K562 (cell line): ENCODE results near the gene SLC38A1. TPM values are rescaled to one million over a fixed set of nuclear protein-coding genes. Genes with fewer than 3 reads are reported as not detected.

Experiments
- ATAC-seq: fragments of 200-7000 bp; cut with Tn5 transposase; 3 replicates; pipeline ENCODE4 v1.9.1; 2020; ENCODE audit warnings: moderate library complexity
- BruUV-seq: library from RNA; stranded (reverse); fragments of 400-500 nt; replicated peaks from 2 replicates; lab custom pipeline; 2021; lab: Mats Ljungman, UMichigan
- CTCF ChIA-PET: fragments of 300-600 bp; formaldehyde crosslinking; extraction: SDS; loops from one replicate; lab custom pipeline; 2021; ENCODE audit warnings: low intra/inter-chr PET ratio; lab: Yijun Ruan, JAX
- POLR2A ChIA-PET: fragments of 300-600, 350-650 bp; sonication (Branson Sonifier 250); formaldehyde crosslinking; extraction: SDS; loops from one replicate; lab custom pipeline; 2021; ENCODE audit warnings: antibody characterized with exemption, inconsistent platforms; lab: Yijun Ruan, JAX
- DNase-seq, 4 experiments: peaks; one replicate each; pipeline versions ENCODE4 v3.0.0 to v3.0.0-alpha.2; 2011 to 2018; ENCODE audit warnings: low spot score in 3 of 4, mixed read lengths in 3 of 4; ENCODE audit errors: extremely low read depth in 1 of 4
- FAIRE-seq: peaks from 2 replicates; lab custom pipeline; 2011; peaks lifted over from hg19 to GRCh38; lab: Jason Lieb, UNC
- H2AFZ ChIP-seq: 2 replicates; pipeline ENCODE4 v1.6.0; 2011; ENCODE audit warnings: low read depth, low read length, control low read depth, inconsistent platforms
- H3K27ac ChIP-seq: fragments of 200-600 bp; 3 replicates; pipeline ENCODE4 v1.8.0; 2011; ENCODE audit warnings: low read depth, mild to moderate bottlenecking, control low read depth, inconsistent platforms, low read length, moderate library complexity, mixed read lengths; ENCODE audit errors: extremely low read depth
- H3K27me3 ChIP-seq, 2 experiments: fragments of 300-600 bp in 1 of 2; 2 replicates in 1 of 2; 3 replicates in 1 of 2; pipeline versions ENCODE4 v1.6.0 to v1.8.0; 2011; ENCODE audit warnings: inconsistent platforms in 2 of 2, low read length in 2 of 2, mild to moderate bottlenecking in 1 of 2, mixed read lengths in 1 of 2, moderate library complexity in 1 of 2; ENCODE audit not compliant: control insufficient read depth in 2 of 2, insufficient read depth in 2 of 2
- H3K36me3 ChIP-seq: fragments of 300-600 bp; 3 replicates; pipeline ENCODE4 v1.8.0; 2011; ENCODE audit warnings: mild to moderate bottlenecking, low read length, inconsistent platforms; ENCODE audit not compliant: control insufficient read depth, insufficient read depth
- H3K4me1 ChIP-seq, 2 experiments: fragments of 200-600 bp in 1 of 2; replicated peaks in 1 of 2; 2 replicates in 1 of 2; 3 replicates in 1 of 2; pipeline versions ENCODE4 v1.5.1 to v1.8.0; 2011; ENCODE audit warnings: inconsistent platforms in 2 of 2, low read length in 2 of 2, mild to moderate bottlenecking in 1 of 2, mixed read lengths in 1 of 2, moderate library complexity in 1 of 2; ENCODE audit not compliant: control insufficient read depth in 2 of 2, insufficient read depth in 2 of 2
- H3K4me2 ChIP-seq: 2 replicates; pipeline ENCODE4 v1.6.1; 2011; ENCODE audit warnings: low read length, control low read depth, inconsistent platforms, mixed read lengths; ENCODE audit not compliant: insufficient read depth
- H3K4me3 ChIP-seq: fragments of 200-600 bp; sonication (generic), shearing (Covaris generic); 2 replicates; pipeline ENCODE4 v1.5.1; 2016; ENCODE audit warnings: control low read depth, inconsistent platforms
- H3K79me2 ChIP-seq: fragments of 200-600 bp; 3 replicates; pipeline ENCODE4 v1.8.0; 2011; ENCODE audit warnings: low read length, inconsistent platforms; ENCODE audit not compliant: control insufficient read depth, insufficient read depth
- H3K9ac ChIP-seq, 2 experiments: 2 replicates each; pipeline versions ENCODE4 v1.6.0 to v1.6.1; 2011; ENCODE audit warnings: low read depth in 2 of 2, low read length in 2 of 2, control low read depth in 1 of 2, inconsistent platforms in 1 of 2, mild to moderate bottlenecking in 1 of 2, mixed read lengths in 1 of 2; ENCODE audit not compliant: insufficient read depth in 1 of 2
- H3K9me1 ChIP-seq: one replicate; pipeline ENCODE4 v1.6.0; 2011; ENCODE audit warnings: inconsistent platforms, mild to moderate bottlenecking, low read length, moderate library complexity; ENCODE audit not compliant: control insufficient read depth, insufficient read depth
- H3K9me3 ChIP-seq: replicated peaks from 2 replicates; pipeline ENCODE4 v1.5.1; 2011; ENCODE audit warnings: low read depth, low read length, inconsistent platforms; ENCODE audit not compliant: control insufficient read depth, insufficient read depth
- H4K20me1 ChIP-seq: replicated peaks from 2 replicates; pipeline ENCODE4 v1.6.1; 2011; ENCODE audit warnings: low read length, inconsistent platforms, mixed read lengths; ENCODE audit not compliant: control insufficient read depth, insufficient read depth
- BCOR ChIP-seq: fragments of 450-650 bp; IDR thresholded peaks from 2 replicates; pipeline ENCODE4 v1.6.1; 2016
- CBFA2T3 ChIP-seq: fragments of 450-650 bp; IDR thresholded peaks from 2 replicates; pipeline ENCODE4 v1.6.1; 2017
- FIP1L1 ChIP-seq: fragments of 200-400 bp; formaldehyde crosslinking; IDR thresholded peaks from 2 replicates; pipeline ENCODE4 v1.6.1; 2018; ENCODE audit warnings: mild to moderate bottlenecking, low read depth, low read length; ENCODE audit not compliant: poor library complexity, severe bottlenecking
- GATAD2A ChIP-seq: fragments of 450-650 bp; IDR thresholded peaks from 2 replicates; pipeline ENCODE4 v1.6.1; 2017
- HMGN3 ChIP-seq: IDR thresholded peaks from 2 replicates; pipeline ENCODE4 v1.6.1; 2011; ENCODE audit warnings: borderline replicate concordance, low read depth, mild to moderate bottlenecking, mixed read lengths, low read length; ENCODE audit not compliant: insufficient read length; ENCODE audit errors: extremely low read depth
- PHF21A ChIP-seq: fragments of 450-650 bp; IDR thresholded peaks from 2 replicates; pipeline ENCODE4 v1.6.1; 2017; ENCODE audit warnings: low read depth, borderline replicate concordance
- ZBTB1 ChIP-seq: sonication (generic); formaldehyde crosslinking; IDR thresholded peaks from 2 replicates; pipeline ENCODE4 v1.8.1; 2023; ENCODE audit warnings: missing genetic modification reagents, low read depth, mild to moderate bottlenecking, borderline replicate concordance
- ZNF121 ChIP-seq: sonication (generic); formaldehyde crosslinking; conservative IDR thresholded peaks from 2 replicates; pipeline ENCODE4 v1.8.0; 2022; ENCODE audit warnings: missing genetic modification reagents
- ZNF764 ChIP-seq: fragments of 250-450 bp; sonication (Bioruptor Pico); IDR thresholded peaks from 2 replicates; pipeline ENCODE4 v1.4.0; 2020; ENCODE audit warnings: low read depth, mild to moderate bottlenecking, moderate library complexity
- ZSCAN29 ChIP-seq: fragments of 450-650 bp; IDR thresholded peaks from 2 replicates; pipeline ENCODE4 v1.6.1; 2017
- in situ Hi-C: fragments of 300-500 bp; cut with MboI; formaldehyde crosslinking; loops from 4 replicates; pipeline ENCODE4 v1.15.0; 2018; ENCODE audit warnings: inconsistent platforms, mixed read lengths
- intact Hi-C: fragments of 100-400 bp; cut with micrococcal nuclease; formaldehyde crosslinking; loops from 2 replicates; pipeline ENCODE4 v1.14.2; 2022
- polyA plus RNA-seq, 8 experiments: library from polyadenylated mRNA; depleted of rRNA in 4 of 8; stranded (reverse) in 5 of 8; unstranded in 3 of 8; fragments of >200 nt; fragmentation: Nextera tagmentation in 2 of 8; fragmentation: Illumina TruSeq in 1 of 8; extraction: Ambion mirVana in 2 of 8; extraction: Trizol in 1 of 8; gene quantifications; 2 replicates each; pipeline versions ENCODE4 v1.2.1 to v1.2.3, GENCODE V29; 2011 to 2014; ENCODE audit warnings: inconsistent platforms in 1 of 8, missing spikeins in 1 of 8
- total RNA-seq, 7 experiments: library from RNA; depleted of rRNA in 6 of 7; stranded (reverse); fragments of >200 nt in 6 of 7; fragmentation: Illumina TruSeq in 2 of 7; extraction: Trizol in 2 of 7; gene quantifications; 2 replicates each; pipeline versions ENCODE4 v1.2.1 to v1.2.3, GENCODE V29; 2011 to 2021; ENCODE audit warnings: low replicate concordance in 1 of 7
- TF ChIP-seq, protein P1 (sequence below): sonication (generic); formaldehyde crosslinking; IDR thresholded peaks from 2 replicates; pipeline ENCODE4 v1.9.0; 2022; ENCODE audit warnings: mild to moderate bottlenecking, missing genetic modification reagents

The SLC38A1 gene
- total and polyA plus RNA-seq, 9 of the 15 experiments (the other 6 are each of a cell fraction or from before 2014, with no cell fraction given) = 51.9 to 112 (median 75.0) TPM

DNA sequence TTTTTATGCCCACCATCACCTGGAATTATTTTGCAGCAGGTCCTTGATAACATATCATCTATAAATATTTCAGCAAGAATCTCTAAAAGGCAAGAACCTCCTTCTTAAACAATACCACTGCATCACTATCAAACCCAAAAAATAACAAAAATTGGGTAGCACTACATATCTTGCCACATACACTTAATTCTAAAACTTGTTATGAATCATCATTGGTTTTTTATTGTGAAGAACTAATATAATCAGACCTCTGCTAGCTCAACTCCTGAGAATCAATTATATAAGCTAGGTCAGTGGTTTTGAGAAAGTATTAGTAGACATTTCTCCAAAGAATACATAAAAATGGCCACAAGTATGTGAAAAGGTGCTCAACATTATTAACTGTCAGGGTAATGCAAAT lies 23.8 kb downstream of the SLC38A1 start:
- ATAC-seq (no peak), FAIRE-seq (no peak), DNase-seq (no peak)
- no peaks in the 10 kb centered on the region for H3K4me1 ChIP-seq
- no TSS peak for BruUV-seq
- H3K4me2 ChIP-seq = no peak overlapping the region
- H4K20me1 ChIP-seq = no peaks in the 10 kb centered on the region
- intact Hi-C loops (no loop called here), in situ Hi-C loops (no loop called here)
- no peak overlapping the region for H3K27ac ChIP-seq
- H3K4me3 ChIP-seq = no peak overlapping the region
- TF ChIP-seq FIP1L1 = no peak
- no peak for TF ChIP-seq ZNF764 (CRISPR knock-in tag)
- TF ChIP-seq, protein P1, sequence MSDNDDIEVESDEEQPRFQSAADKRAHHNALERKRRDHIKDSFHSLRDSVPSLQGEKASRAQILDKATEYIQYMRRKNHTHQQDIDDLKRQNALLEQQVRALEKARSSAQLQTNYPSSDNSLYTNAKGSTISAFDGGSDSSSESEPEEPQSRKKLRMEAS = no peak
- TF ChIP-seq CBFA2T3 = no peak
- TF ChIP-seq ZBTB1 (CRISPR knock-in tag) = no peak
- TF ChIP-seq PHF21A = no peak
- TF ChIP-seq ZNF121 = no peak
- no peak for TF ChIP-seq BCOR
- TF ChIP-seq ZSCAN29 = no peak
- TF ChIP-seq HMGN3 = no peak
- no peak for TF ChIP-seq GATAD2A
- H3K9me1 ChIP-seq = no peaks in the 10 kb centered on the region
- CTCF ChIA-PET = no interaction called here
- no peak overlapping the region for H3K9ac ChIP-seq
- no peaks in the 10 kb centered on the region for H3K27me3 ChIP-seq
- H3K9me3 ChIP-seq = no peaks in the 10 kb centered on the region; the same call in 1 of the 2 replicates
- peaks cover 90% of the 10 kb centered on the region for H3K79me2 ChIP-seq
- POLR2A ChIA-PET = interaction anchor here (2.2 kb wide), 1 partner anchor 12 kb away, joined by 7 read pairs; no protein-coding TSS in a partner anchor
- peaks cover 53% of the 10 kb centered on the region for H3K36me3 ChIP-seq
- H2AFZ ChIP-seq = no peak overlapping the region
